ENCODE data around the gene SLC6A2. TPM values are rescaled to one million over a fixed set of nuclear protein-coding genes. Genes with fewer than 3 reads are reported as not detected.

The SLC6A2 gene
- total and polyA plus RNA-seq, 2 of the 13 experiments (the other 11 are each of a cell fraction or from before 2014, with no cell fraction given) = 0.62 to 0.66 TPM

DNA sequence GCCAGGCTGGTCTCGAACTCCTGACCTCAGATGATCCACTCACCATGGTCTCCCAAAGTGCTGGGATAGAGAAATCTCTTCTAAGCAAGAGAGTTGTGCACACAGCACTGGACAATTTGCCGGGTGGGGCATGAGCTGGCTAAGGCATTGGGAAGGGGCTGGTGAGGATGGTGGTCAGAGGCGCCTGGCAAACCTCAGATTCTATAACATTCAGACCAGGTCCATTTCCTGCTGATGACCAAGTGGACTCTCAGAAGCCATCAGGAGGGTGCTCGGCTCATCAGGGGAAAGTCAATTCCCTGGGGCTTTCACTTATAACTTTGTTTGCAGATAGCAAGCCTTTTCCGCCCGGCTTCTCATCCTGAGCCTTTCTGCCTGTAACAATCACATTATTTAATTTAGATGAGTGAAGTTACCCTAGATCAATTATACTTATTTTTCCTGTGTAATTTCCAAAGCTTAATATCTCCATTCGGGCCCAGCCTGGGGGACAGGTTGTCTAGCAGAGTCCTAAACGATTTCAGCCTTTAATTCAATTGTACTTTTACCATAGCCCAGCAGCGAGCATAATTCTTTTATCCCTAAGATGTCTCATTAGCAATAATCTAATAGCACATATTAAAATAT, 15.0 kb upstream of the SLC6A2 start:
- peaks cover 65% of the 10 kb centered on the region for H3K4me1 ChIP-seq (ENCODE audit: insufficient read depth, low read length)
- no peaks in the 10 kb centered on the region for H3K9me3 ChIP-seq (ENCODE audit: low read length)
- H3K79me2 ChIP-seq (ENCODE audit: insufficient read depth, low read length) = no peaks in the 10 kb centered on the region
- no peak overlapping the region for H3K4me3 ChIP-seq (replicated peaks in 1 of 3; ENCODE audit: insufficient read depth in 1 of 3, low read depth in 2 of 3, low read length in 3 of 3)
- no peaks in the 10 kb centered on the region for H3K36me3 ChIP-seq (replicated peaks in 1 of 2; ENCODE audit: control insufficient read depth in 1 of 2, insufficient read depth in 2 of 2, low read length in 2 of 2)
- 88% methylated on average over 9 of the region's 9 CpGs for WGBS (ENCODE audit: low lambda C conversion rate)
- no peaks in the 10 kb centered on the region for H4K20me1 ChIP-seq (ENCODE audit: insufficient read depth, low read length)
- ATAC-seq = no peak
- POLR2A ChIA-PET = interaction anchor here (1.1 to 1.7 kb wide), 2 partner anchors 18 kb away, joined by 5 to 8 read pairs; no protein-coding TSS in a partner anchor
- CTCF ChIA-PET (ENCODE audit: low intra/inter-chr PET ratio, low total read pairs) = no interaction called here
- in situ Hi-C loops (cut with HindIII; ENCODE audit: extremely low pct_ligation_motif_present, low pct_unique_long_range_greater_than_20kb) (loop anchor here (5.0 to 10.0 kb wide), 2 partner anchors 61 to 176 kb away; no protein-coding TSS in a partner anchor), intact Hi-C loops (cut with micrococcal nuclease; ENCODE audit: unreplicated experiment) (no loop called here)
- no peak overlapping the region for H2AFZ ChIP-seq (ENCODE audit: low read length)
- no peak overlapping the region for H3K9ac ChIP-seq (ENCODE audit: insufficient read depth, low read depth, low read length)
- H3K4me2 ChIP-seq (ENCODE audit: low read depth, low read length) = no peak overlapping the region
- no peak for FAIRE-seq
- no peak overlapping the region for H3K27ac ChIP-seq (ENCODE audit: extremely low read length, insufficient read depth, low read length)
- H3K27me3 ChIP-seq (ENCODE audit: control insufficient read depth in 1 of 2, insufficient read depth in 2 of 2, low read length in 2 of 2) = no peaks in the 10 kb centered on the region
- DNase-seq (ENCODE audit: low spot score) = no peak
- BruUV-seq (replicated peaks) = no TSS peak
- TF ChIP-seq, protein P1, sequence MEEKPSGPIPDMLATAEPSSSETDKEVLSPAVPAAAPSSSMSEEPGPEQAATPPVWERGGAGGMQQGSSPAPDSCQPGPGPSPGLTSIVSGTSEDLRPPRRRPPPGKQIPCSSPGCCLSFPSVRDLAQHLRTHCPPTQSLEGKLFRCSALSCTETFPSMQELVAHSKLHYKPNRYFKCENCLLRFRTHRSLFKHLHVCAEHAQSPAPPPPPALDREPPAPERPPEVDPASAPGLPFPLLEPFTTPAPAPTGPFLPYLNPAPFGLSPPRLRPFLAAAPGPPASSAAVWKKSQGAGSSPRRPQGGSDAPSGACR (CRISPR knock-in tag; IDR thresholded peaks at IDR 0.05) = no peak
- TF ChIP-seq NFIC (IDR thresholded peaks at IDR 0.05; ENCODE audit: low read length) (no peak), FIP1L1 (IDR thresholded peaks at IDR 0.05; ENCODE audit: borderline replicate concordance, insufficient read depth, low read depth, low read length) (no peak), ZC3H4 (CRISPR knock-in tag; IDR thresholded peaks at IDR 0.05; ENCODE audit: borderline replicate concordance) (no peak), NFKB2 (CRISPR knock-in tag; IDR thresholded peaks at IDR 0.05; ENCODE audit: borderline replicate concordance) (no peak), ZNF253 (CRISPR knock-in tag; IDR thresholded peaks at IDR 0.05; ENCODE audit: borderline replicate concordance) (no peak), MED8 (CRISPR knock-in tag; IDR thresholded peaks at IDR 0.05; ENCODE audit: insufficient replicate concordance) (no peak), THRA (CRISPR knock-in tag; IDR thresholded peaks at IDR 0.05; ENCODE audit: borderline replicate concordance) (no peak), ZMYM2 (CRISPR knock-in tag; IDR thresholded peaks at IDR 0.05) (no peak), ZEB1 (IDR thresholded peaks at IDR 0.05; ENCODE audit: insufficient replicate concordance, low read depth) (no peak), ZNF225 (CRISPR knock-in tag; IDR thresholded peaks at IDR 0.05) (no peak), RORA (CRISPR knock-in tag; IDR thresholded peaks at IDR 0.05) (no peak), ZBED4 (CRISPR knock-in tag; IDR thresholded peaks at IDR 0.05; ENCODE audit: borderline replicate concordance) (no peak)
- TF ChIP-seq, protein P2, sequence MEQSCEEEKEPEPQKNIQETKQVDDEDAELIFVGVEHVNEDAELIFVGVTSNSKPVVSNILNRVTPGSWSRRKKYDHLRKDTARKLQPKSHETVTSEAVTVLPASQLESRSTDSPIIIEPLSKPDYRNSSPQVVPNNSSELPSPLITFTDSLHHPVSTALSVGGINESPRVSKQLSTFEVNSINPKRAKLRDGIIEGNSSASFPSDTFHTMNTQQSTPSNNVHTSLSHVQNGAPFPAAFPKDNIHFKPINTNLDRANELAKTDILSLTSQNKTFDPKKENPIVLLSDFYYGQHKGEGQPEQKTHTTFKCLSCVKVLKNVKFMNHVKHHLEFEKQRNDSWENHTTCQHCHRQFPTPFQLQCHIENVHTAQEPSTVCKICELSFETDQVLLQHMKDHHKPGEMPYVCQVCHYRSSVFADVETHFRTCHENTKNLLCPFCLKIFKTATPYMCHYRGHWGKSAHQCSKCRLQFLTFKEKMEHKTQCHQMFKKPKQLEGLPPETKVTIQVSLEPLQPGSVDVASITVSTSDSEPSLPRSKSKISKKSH (CRISPR knock-in tag; IDR thresholded peaks at IDR 0.05; ENCODE audit: borderline replicate concordance) = no peak
- TF ChIP-seq, protein P3, sequence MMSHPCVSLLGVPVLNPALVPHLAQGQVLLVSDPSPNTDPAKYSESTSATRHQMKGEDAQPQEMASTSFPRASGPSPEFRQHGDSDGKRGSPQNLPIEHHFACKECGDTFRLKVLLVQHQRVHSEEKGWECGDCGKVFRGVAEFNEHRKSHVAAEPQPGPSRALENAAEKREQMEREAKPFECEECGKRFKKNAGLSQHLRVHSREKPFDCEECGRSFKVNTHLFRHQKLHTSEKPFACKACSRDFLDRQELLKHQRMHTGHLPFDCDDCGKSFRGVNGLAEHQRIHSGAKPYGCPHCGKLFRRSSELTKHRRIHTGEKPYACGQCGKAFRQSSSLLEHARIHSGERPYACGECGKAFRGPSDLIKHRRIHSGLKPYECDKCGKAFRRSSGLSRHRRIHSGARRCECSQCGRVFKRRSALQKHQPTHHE (CRISPR knock-in tag; IDR thresholded peaks at IDR 0.05; ENCODE audit: borderline replicate concordance) = no peak
